Activated CD4-positive, CD25-positive, alpha-beta regulatory T cell treated with anti-CD3 and anti-CD28 coated beads, Interleukin-2, amount 50 U/mL, for 72 hours (primary cell): ENCODE data around the gene RFX1.

Source experiments
- DNase-seq: peaks from one replicate; pipeline ENCODE4 v3.0.0; 2021

RFX1 gene

DNA sequence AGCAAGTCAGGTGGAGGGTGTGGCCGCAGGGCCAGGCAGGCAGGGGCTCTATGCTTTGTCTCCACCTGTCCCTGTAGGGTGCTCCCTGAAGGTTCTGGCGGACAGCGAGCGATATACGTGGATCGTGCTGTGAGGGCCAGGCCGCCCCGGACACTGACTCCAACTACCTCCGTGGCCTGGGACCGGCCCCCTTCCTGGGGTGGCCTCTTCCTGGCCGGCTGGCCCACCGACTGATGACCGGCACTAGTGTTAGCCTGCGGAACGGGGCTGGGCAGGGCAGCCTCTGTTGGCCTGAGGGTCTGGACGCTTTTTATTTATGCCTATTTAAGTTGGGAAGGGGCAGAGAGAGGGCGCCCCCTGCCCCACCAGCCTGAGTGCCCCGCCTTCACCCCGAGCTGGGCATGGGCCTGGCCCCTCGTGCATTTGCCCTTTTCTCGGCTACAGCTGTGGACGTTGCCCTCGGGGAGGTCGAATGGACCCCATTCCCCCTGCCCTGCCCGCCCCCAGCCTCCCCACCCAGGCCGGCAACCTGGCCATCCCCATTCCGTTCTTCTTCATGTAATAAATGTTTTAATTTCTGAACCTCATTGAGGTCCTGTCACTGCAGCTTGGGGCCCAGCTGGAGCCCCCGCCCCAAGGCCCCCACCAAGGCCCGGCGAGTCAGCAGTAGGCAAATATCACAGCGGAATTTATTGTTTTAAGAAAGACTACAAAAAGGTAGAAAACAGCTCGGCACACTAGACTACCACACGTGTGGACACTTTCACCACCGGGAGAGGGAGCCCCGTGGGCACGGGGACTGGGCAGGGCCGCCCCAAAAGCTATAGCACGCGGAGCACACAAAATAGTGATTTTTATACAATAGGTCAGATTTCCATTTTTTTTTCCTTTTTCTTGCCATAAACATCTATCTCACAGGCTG, 45.0 kb downstream of the RFX1 start:
- no peak for DNase-seq

DNA sequence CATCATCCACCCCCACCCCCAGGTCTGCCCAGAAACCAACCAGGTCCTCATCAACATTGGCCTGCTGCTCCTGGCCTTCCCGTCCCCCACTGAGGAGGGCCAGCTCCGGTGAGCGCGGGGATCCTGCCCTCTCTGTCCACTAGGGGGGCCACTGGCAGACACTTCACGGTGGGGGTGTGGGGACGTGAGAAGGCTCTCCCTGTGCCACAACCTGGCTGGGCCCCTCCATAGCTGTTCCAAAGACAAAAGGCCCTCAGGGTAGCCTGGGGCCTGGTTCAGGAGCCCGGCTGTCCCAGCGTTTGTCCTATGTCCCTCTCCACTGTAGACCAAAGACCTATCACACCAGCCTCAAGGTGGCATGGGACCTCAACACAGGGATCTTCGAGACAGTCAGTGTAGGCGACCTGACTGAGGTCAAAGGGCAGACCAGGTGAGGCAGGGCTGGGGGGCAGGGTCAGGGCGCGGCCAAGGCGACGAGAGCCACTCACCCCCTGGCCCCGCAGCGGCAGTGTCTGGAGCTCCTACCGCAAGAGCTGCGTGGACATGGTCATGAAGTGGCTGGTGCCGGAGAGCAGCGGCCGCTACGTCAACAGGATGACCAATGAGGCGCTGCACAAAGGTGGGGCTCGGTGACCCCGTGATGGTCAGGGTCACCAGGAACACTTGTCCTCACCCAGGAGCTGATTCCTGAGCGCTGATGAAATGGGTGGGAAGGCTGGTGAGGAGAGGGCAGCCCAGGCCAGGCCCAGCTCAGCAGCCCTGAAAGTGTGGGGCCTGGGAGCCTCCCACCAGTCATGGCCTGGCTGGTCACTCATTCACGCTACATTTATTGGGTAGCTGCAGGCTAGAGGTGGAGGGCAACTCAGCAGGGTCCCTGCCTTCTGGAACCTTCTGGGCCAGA, 45.9 kb downstream of the RFX1 start:
- DNase-seq = no peak

DNA sequence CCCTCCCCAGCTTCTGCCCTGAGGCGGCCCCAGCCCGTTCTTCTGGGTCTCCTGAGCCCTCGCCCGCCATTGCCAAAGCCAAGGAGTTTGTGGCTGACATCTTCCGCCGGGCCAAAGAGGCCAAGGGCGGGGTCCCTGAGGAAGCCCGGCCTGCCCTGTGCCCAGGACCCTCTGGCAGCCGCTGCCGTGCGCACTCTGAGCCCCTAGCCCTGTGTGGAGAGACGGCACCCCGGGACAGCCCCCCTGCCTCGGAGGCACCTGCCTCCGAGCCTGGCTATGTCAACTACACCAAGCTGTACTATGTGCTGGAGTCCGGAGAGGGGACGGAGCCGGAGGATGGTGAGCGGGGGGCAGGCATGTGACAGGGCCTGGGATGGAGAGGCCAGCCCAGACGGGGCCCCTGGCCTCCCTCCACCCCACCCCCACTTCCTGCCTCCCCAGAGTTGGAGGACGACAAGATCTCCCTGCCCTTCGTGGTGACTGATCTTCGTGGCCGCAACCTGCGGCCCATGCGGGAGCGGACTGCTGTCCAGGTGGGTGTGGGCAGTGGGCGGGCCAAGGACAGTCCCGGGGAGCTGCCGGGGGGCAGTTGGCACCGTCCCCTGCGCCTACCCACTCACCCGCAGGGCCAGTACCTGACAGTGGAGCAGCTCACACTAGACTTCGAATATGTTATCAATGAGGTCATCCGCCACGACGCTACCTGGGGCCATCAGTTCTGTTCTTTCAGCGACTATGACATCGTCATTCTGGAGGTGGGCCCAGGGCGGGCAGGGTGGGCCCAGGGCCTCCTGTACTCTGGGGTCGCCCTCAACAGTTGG, 46.8 kb downstream of the RFX1 start:
- DNase-seq = no peak

DNA sequence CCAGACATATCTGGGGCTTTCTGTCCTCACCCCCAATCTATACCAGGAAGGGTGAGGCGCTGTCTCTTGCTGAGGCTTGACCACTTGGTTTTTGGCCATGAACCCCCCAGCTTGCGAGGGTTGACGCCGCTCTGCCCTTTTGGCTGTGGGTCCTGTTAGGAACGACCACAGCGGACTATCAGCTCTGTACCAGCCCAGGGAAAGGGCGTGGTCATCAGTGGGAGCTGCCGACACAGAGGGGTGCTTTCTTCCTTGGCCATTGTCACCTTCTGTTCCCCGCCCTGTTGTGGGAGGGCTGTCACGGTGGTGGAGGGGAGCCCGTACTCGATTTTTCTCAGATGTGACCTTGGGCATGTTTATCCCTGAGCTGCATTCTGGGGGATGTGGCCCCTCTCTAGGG, 48.1 kb downstream of the RFX1 start:
- DNase-seq = no peak

DNA sequence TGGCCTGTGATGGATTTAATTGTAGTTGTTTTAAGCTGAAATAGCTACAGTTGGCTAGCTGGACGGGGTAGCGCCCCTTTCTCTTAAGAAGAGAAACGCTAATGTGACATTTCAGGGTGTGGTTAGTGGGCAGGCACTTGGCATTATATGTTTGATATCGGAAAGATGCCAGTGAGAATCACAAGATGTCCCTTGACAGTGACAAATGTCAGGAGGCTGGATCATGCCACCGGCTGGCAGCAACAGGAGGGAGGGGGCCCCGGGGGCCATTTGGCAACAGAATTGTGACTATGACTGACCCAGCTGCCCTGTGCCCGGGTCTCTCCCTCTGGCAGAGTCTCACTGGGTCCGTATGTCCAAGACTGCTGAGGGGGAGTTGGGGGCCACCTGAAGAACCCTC, 49.1 kb downstream of the RFX1 start:
- no peak for DNase-seq

DNA sequence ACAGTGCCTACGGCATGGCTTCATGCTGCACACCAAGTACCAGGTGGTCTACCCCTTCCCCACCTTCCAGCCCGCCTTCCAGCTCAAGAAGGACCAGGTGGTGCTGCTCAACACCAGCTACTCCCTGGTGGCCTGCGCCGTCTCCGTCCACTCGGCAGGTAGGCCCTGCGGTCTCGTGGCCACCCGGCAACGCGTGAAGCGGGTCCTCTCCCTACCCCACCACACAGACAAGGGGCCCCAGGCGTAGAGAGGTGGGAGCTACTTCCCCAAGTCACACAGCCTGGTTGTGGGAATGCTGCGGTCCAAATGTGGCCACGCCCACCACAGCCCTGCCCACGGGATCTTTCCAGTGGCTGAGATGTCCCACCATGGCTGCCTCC, 49.8 kb downstream of the RFX1 start:
- no peak for DNase-seq

DNA sequence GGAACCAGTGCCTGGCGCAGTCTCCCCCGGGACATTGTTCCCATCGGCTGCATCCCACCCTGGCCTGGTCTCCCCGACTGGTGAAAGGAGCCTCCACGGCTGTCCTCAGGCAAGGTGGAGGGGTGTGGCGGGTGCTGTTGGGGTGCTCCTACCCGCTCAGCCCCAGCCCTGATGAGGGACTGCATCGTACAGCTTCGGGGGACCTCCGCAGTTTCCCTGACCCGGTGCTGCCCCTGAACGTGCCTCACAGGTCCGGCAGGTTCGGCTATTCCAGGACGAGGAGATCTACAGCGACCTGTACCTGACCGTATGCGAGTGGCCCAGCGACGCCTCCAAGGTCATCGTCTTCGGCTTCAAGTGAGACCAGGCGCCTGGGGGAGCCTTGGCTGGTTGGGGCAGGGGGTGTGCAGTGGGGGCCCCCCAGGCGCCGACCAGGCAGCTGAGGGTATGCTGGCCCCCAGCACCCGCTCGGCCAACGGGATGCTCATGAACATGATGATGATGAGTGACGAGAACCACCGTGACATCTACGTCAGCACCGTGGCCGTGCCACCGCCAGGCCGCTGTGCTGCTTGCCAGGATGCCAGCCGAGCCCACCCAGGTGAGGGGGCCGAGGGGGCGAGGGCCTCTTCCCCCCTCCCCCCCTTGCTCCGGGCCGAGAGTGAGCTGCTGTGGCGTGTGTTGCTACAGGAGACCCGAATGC, 50.3 kb downstream of the RFX1 start:
- DNase-seq = no peak

DNA sequence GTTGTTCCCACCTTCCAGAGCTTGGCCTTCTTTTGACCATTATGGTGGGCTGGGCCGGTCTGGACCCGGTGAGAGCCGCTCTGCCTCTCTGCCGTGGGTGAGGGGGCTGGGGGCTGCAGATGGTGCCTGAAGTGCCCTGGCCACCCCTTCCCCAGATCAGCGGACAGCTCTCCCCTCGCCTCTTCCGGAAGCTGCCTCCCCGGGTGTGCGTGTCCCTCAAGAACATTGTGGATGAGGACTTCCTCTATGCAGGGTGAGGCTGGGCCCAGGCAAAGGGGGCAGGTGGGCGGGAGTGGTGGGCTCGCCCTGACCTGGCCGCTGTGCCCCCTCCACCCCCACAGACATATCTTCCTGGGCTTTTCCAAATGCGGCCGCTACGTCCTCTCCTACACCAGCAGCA, 51.9 kb downstream of the RFX1 start:
- no peak for DNase-seq

DNA sequence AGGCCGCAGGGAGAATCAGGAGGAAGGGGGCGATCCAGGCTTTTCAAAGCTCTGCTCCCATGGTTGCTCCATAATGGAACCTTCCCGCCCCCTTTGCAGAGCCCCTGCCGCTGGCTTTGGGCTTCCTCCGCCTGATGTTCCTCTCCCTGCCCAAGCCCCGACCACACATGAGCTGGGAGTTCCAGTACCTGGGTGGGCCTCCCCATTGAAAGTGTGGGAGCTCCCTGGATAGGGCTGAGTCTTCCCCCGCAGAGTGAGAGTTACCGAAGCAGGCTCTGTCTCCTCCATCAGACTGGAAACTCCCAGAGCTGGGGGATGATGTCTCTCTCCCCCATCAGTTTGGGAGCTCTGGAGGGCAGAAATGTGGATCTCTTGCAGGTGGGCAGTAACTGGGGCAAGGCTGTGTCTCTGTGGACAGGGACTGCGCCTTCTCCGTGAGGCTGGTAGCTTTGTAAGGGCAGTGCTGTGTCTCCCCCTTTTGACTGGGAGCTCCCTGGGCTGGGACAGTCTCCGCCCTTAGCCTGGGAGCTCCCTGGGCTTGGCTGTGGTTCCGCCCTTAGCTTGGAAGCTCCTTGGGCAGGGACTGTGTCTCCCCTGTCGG, 53.1 kb downstream of the RFX1 start:
- DNase-seq = no peak

DNA sequence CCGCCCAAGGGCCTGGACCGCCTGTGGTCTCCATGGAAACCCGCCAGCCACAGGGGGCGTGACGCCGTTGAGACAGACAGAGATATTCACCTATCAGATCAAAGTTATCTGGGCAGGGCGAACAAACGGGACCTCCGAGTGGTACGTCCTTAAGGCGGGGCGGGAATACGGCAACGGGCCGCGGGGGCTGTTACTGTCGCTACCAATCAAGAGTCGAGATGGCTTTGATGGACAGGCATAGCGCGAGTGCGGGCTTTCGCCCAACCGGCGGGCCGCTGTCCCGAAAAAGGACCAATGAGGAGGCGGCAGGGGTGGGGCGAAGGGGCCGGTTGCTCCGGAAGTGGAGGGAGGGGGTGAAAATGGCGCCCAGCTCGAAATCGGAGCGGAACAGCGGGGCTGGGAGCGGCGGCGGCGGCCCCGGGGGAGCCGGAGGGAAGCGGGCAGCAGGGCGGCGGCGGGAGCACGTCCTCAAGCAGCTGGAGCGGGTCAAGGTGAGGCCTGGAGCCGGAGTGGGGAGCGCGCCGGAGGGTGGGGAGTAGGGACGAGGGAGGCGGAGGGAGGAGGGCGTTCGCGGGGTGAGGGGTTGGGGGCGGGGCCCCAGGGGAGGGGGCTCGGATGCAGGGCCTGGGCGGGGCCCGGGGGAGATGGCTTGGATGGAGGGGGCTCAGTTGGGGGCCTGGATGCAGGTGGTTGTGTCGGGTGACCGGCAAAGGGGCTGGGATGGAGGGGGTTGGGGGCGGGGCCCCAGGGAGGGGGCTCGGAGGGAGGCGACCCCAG, 53.8 kb downstream of the RFX1 start, which contains the start of gene DCAF15:
TSS of gene DCAF15 (plus strand) at position 356 of the 777 bp plus-strand sequence. CDS start at position 360, 4 bp downstream.
- DNase-seq = peak; percentile 98

DNA sequence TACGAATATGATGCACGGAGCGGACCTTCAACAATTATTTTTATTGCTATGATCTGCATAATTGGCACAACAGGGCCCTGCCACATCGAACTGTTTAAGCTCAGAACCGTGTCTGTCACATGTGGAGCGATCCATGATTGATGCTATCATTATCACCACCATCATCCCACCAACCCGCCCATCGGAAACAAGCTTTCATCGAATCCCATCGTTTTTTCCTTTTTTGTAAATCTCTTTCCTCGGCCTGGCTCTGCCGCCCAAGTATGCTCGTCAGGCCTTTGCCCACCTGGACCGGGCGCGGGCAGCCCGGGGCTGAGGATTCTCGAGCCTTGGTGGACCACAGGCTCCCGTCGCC, 54.3 kb downstream of the RFX1 start:
- DNase-seq = no peak

DNA sequence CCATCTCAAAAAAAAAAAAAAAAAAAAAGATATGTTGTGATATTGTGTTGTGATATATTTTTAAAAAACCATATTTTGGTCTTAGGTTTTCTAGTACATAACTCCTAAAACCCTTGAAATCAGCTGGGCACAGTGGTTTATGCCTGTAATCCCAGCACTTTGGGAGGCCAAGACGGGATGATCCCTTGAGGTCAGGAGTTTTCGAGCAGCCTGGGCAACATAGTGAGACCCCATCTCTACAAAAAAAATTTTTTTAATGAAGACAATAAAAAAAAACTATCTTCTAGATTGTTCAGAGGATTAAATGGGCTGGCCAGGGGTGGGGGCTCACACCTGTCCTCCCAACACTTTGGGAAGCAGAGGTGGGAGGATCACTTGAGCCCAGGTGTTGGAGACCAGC, 55.1 kb downstream of the RFX1 start:
- DNase-seq = no peak

DNA sequence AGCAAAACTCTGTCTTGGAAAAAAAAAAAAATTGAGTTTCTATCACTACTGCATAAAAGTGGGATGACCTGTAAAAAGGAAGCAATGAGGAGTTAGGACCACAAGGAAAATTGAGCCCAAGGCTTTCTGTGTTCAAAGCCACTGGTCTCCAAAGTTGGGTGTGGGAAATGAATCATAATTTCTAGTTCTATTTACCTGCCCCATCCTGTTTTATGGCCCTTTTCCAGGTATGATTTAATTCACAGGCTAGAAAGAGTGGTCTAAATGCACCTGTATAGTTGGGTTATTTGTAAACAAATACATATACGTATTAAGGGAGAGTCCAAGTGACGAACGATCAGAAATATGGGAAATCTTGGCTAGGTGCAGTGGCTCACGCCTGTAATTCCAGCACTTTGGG, 59.7 kb downstream of the RFX1 start:
- no peak for DNase-seq

DNA sequence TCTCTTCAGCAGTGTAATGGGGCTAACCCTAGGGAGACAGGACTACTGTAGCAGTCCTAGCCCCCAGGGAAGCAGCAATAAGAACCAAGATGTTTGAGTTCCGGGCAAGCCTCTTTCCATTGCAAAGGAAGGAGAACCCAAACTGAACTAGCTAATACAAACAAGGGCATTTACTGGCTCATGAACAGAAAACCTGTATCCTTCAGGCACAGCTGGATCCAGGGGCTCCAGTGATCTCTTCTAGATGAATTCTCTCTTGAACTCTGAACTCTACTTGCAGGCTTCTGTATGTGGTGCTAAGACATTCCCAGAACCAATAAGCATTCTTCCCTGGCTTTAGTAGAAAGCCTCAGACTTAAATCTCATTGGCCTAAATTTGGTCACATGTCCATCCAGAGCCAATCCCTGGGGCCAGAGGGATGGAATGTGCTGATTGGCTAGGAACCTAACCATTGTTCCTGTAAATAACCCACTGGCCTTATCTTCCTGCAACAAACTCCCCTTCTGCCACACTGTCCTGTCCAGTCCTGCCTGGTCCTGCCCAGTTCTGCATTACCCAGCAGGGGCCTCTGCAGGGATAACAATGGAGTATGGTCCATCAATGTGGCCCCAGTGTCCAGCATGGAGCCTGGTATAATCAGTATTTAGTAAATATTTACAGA, 64.0 kb downstream of the RFX1 start:
- DNase-seq = no peak

DNA sequence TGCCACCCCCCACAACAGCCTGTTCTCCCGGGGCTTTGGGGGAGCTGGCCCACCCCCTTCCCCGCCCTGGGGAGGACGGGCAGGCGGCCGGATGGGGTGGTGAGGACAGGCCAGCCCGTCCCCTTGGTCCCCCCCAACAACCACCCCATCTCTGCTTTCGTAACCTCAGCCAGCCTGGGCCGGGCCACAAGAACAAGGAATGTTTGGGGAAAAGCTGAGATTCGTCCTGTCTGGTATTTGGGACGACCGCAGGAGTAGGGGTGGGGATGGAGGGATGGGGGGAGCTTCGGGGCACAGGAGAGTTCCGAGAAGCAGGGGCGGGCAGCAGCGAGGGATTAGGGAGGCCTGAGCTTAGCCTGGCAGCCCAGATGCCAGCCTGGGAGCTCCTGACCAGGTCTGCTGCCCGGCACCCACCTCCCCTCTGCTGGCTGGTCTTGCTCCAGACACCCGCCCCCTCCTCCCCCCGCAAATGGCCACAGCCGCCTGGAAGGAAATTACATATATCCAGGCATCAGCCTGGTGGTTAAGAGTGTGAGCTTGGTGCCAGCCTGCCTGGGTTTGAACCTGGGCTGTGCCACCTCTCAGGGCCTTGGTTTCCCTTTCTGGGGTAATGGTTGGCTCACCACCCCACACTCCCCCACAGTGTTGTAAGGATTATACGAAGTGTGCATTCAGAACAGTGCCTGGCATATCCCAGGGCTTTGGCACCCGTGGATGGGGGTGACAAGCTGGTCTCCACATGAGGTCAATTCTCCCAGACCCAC, 67.6 kb downstream of the RFX1 start, which contains the start of gene PODNL1:
TSS of gene PODNL1 (minus strand) at position 117 of the 764 bp plus-strand sequence. CDS start 236 bp downstream, outside the sequence.
- no peak for DNase-seq

DNA sequence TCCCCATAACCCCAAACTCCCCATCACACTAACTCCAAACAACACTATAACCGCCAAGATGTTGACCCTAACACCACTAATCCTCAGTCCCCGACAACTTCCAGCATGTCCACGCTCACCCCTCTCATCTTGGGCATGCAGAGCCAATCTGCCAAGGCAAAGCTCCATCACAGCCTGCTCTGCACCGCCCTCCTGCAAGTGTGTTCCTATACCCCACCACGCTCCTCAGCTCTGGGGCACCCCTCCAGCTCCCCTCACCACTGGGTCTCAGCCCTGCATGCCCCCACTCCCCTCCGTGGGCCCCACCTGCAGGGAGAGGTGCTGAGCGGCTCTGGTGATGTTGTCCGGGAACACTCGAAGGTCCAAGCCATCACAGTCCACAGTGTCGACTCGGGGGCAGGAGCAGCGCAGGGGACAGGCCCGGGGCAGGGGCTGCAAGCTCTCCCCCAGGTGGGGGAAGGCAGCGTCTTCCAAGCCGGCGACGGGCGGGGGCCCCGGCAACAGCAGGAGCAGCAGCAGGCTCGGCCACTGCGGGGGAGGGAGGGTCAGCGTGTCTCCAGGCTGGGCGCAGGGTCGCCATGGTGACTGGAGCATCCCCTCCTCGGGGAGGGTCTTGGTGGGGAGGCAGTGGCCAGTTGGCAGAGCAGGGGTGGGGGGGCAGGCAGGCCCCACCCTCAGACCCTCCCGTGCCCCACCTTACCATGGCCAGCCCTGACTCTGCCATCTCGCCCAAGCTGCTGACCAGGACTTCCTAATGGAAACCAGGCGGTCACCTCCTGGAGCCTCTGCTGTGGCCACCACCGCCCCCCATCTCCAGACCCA, 68.4 kb downstream of the RFX1 start:
- no peak for DNase-seq

DNA sequence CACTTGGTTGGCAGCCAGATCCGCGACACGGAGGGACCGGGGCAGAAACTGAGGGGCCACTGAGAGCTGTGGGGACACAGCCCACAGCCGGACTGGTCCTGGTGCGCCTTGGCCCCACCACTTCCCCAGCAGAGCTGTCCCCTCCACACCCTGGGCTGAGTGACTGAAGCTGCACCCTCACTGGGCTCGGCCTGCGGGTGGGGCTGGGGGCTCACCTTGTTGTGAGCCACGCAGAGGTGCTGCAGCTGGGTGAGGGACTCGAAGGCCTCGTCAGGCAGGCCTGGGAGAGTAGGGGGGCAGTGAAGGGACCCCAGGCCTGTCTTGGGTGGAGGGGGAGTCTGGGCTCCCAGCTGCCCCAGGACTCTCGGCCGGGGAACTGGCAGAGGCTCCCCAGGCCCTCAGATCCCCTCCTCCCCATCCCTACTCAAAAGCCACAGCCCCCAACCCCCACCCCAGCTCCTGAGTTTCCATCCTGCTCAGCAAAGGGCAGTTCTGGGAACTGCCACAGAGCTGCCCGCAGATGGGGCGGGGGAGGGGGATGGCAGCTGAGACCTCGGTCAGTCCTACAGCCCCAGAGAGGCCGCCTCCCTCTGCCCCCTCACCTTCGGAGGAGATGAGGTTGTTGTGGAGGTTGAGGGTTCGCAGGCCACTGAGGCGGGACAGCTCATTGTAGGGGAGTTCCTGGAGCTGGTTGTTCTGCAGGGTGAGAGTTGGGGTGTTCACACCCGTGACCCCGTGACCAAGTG, 70.2 kb downstream of the RFX1 start:
- no peak for DNase-seq

DNA sequence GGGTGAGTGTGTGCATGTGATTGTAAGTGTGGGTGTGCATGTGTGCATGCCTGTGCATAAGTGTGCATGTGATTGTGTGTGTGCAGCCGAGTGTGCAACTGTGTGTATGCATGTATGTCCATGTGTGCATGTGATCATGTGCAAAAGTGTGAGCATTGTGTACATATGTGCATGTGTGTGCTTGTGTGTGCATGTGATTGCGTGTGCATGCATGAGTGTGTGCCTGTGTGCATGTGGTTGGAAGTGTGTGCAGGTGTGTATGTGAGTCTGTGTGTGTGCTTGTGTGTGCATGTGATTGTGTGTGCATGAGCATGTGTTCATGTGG, 71.4 kb downstream of the RFX1 start:
- DNase-seq = no peak
